HG03558 (cell line): ENCODE measurements around the gene PRPF39.
"Not testable (repeated sequence)": the region's sequence is repeated elsewhere in the genome, so short reads cannot be mapped to it uniquely, and the experiment has no call there.

Experiments used
- ATAC-seq: cut with Tn5 transposase; IDR thresholded peaks from one replicate; pipeline ENCODE4 v1.9.1; 2021; ENCODE audit warnings: moderate number of reproducible peaks; ENCODE audit not compliant: unreplicated experiment; ENCODE audit errors: extremely low read depth

Gene PRPF39

DNA sequence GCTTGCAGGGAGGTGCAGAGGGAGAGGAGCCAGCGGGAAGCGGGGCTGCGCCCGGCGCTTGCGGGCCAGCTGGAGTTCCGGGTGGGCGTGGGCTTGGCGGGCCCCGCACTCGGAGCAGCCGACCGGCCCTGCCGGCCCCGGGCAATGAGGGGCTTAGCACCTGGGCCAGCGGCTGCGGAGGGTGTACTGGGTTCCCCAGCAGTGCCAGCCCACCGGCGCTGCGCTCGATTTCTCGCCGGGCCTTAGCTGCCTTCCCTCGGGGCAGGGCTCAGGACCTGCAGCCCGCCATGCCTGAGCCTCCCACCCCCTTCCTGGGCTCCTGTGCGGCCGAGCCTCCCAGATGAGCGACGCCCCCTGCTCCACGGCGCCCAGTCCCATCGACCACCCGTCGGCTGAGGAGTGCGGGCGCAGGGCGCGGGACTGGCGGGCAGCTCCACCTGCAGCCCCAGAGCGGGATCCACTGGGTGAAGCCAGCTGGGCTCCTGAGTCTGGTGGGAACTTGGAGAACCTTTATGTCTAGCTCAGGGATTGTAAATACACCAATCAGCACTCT, 3.4 kb upstream of the PRPF39 start:
- not testable (repeated sequence) for ATAC-seq

DNA sequence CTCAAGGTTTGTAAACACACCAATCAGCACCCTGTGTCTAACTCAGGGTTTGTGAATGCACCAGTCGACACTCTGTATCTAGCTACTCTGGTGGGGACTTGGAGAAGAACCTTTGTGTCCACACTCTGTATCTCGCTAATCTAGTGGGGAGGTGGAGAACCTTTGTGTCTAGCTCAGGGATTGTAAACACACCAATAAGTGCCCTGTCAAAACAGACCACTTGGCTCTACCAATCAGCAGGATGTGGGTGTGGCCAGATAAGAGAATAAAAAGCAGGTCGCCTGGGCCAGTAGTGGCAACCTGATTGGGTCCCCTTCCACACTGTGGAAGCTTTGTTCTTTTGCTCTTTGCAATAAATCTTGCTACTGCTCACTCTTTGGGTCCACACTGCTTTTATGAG, 2.8 kb upstream of the PRPF39 start:
- ATAC-seq: not testable (repeated sequence)

DNA sequence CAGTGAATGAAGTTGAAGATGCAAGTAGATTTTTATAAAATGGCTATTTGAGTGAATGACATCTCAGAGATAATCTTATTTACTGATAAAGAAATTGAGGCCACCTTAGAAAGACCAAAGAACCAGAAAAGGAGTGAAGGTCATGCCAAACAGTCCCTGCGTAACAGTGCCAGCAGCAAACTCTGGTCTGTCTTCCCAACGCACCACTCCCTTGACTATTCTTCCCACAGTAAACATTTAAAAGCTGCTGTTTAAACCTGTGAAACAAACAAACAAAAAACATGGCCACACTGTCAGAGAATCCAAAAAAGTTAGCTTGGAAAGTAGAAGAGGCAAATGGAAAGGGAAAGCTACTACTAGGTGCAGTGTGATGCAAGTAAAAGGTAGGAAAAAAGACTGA, 1.5 kb upstream of the PRPF39 start:
- ATAC-seq: no peak

DNA sequence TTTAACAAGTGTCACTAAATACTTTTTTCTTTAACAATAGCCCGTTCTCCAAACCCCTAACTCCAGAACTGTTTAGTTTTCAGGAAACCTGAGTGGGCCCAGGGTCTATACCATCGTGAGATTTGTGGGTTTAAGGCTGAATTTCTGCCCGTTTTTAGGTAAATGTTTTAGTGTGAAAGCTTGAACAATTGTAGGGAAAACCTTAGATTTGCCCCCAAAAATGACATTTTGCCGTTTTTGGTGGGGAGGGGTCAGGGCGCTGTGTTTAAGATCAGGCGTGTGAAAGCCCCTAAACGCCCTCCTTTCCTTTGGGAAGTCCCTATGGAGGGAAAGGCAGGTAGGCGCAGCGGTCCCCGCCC, 320 bp upstream of the PRPF39 start:
- no peak for ATAC-seq

DNA sequence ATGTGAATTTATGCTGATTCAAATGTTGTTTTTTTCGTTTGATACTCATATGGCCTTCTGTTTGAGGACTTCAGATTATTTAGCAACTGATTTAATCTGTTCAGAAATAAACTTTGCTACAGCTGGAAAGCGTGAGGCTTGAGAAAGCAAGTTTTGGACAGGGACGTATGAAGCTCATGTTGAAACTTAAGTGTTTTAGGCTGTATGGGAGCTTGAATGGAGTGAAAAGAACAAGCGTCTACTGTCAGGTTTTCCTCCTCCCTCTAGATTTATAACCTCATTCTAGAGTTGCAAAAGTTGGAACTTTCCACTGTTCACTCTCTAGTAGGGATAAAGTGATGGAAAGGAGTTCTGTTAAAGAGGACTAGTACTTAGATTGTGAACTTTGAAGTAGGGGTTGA, 1.0 kb downstream of the PRPF39 start:
- ATAC-seq: no peak

DNA sequence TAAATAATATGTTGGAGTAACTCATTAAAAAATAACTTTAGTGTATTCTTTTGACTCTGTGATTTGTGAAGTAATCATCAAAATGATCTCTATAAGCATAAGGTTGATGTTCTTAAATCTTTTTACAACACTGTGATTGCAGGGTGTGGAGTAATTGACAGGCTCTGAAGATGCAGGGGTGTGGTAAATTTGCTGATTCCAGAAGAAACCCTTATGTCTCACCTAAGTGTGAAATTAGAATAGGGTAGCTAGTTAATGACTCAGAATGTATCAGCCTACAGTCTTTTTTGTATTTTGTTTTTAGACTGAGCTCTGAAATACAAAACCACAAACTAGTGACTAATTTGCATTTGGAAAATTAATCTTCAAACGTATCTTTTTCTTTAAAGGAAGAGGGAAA, 5.9 kb downstream of the PRPF39 start:
- peak; percentile 88 for ATAC-seq

DNA sequence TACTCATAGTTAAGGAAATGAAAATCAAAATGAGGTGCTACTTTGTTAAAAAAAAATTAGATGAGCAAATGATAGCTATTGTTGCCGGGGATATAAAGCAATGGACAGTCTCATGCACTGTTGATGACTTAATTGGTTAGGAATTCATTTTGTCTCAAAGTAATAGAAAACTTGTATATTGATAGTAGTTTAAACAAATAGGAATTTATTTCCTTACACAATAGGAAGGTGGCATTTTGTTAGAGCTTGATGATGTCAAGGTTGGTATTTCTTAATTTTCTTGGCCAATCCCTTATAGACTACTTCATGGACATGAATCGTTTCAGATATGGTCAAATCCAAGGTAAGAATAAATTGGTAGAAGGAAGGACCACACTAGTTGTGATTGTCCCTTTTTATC, 7.8 kb downstream of the PRPF39 start:
- ATAC-seq: no peak

DNA sequence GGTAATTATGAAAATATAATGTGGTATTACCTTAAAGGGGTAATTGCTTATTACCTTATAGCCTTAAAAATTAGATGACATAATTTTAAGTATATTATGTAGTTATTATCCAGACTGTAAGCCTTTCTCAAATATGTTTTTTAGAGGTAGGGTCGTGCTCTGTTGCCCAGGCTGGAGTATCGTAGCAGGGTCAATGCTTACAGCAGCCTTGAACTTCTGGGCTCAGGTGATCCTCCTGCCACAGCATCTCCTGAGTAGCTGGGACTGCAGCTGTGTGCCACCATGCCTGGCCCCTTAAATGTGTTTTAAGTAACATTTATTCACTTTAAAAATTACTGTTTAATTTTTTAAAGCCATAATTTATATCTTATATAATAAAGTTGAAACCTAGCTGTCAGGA, 10.4 kb downstream of the PRPF39 start:
- no peak for ATAC-seq

DNA sequence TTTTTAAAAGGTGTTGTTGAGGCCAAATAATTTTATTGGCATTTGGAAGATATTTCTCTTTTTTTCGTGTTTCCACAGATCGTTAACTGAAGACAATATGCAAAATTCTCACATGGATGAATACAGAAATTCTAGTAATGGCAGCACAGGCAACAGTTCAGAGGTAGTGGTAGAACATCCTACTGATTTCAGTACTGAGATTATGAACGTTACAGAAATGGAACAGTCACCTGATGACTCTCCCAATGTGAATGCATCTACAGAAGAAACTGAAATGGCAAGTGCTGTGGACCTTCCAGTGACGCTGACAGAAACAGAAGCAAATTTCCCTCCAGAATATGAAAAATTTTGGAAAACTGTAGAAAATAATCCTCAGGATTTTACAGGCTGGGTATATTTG, 11.2 kb downstream of the PRPF39 start:
- no peak for ATAC-seq

DNA sequence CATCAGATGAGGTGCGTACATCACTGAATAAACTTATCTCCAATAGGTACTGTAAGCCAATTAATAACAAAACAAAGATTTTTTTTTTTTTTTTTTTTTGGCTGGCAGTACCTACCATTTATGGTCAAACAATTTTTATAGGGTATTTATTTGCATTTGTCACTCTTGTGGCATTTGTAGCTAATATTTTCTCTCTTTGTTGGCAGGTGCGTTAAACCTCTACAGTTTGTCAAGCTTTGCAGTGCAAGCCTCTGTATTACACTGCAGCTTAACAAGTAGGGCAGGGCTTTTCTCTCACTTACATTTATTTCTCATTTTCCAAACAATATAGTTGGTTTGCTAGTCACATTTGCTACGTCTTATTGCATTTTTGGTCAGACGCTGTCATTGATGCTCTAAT, 12.3 kb downstream of the PRPF39 start:
- no peak for ATAC-seq

DNA sequence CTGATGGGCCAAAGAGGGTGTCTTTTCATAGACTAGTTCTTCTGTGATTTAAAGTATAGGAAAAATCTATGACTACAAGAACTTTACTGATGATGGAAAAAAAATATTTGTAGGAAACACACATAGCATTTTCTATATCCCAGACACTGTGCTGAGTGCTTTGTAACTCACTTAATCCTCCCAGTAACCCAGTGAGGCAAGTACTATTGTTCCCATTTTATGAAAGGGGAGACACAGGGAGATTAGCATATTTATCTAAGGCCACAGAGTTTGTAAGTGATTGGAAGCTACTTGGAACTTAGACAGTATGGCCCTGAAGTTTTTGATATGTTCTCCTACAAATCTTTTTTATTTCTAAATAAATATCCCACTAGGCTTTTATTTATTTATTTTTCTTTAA, 19.9 kb downstream of the PRPF39 start:
- no peak for ATAC-seq

DNA sequence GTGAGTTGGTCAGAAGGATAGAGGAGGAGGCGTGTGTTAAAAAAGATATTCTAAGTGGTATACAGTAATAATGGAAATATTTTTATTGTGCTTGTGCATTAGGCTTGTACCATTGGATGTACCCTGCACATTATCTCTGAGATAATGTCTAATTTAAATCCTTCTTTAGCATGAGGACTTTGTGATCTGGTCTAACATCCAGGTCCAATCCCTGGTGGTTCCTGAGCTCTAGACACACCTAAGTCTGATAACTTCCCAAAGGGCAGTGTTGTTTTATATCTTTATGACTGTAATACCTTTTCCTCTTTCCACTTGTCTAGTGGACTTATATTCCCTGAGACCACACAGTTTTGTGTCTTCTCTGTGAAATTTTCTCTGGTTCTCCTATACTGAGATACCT, 20.6 kb downstream of the PRPF39 start:
- ATAC-seq: no peak

DNA sequence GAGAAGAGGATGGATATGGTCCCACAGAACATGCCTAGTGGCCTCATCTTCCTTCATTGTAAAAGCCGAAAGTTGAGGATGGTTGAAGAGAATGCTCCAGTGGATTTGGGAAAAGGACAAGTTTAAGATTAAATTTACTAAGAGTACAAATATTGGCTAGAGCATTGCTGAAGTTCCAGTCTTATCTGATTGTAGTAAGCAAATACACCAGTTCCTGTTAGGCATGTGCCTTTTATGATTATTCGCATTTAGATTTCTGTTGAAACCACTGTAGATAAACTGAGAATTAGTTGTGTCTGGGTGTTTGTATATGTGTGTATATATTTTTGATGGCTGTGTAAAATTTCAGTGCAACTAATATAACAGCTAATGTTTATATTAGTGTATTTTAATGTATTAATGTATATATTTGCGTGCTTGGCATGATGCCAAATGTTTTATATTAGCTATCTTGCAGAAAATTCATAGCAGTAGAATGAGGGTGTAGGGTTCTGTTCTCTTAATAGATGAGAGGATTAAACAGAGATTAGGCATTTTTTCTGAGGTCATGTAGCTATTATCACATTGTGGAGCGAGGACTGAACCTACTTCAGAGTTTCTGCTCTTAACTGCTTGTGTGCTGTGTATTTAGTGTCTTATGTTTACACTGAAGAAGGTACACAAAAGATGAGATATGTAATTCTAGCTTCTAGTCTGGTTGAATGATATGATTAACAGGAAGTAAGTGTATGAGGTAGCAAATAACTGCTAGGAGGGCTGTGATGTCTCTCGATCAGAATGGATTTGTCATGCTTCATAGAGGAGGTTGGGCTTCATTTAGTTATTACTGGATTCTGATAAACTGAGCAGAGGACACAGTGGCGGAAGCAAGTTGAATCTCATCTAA, 29.2 kb downstream of the PRPF39 start:
- ATAC-seq: no peak

DNA sequence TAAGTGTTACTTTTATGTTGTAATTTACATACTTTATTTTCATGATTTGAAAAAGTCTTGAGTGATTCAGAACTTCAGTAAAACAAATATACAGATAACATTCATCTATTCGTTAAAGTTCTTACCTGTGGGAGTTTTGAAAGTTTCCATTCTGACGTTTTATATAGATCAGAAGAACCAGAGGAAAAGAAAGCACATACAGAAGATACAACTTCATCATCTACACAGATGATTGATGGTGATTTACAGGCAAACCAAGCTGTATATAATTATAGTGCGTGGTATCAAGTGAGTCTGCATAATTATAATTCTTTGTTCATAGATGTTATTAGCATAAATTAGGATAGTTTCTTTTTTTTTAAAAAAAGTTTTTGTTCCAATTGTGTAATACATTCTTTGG, 30.4 kb downstream of the PRPF39 start:
- no peak for ATAC-seq

DNA sequence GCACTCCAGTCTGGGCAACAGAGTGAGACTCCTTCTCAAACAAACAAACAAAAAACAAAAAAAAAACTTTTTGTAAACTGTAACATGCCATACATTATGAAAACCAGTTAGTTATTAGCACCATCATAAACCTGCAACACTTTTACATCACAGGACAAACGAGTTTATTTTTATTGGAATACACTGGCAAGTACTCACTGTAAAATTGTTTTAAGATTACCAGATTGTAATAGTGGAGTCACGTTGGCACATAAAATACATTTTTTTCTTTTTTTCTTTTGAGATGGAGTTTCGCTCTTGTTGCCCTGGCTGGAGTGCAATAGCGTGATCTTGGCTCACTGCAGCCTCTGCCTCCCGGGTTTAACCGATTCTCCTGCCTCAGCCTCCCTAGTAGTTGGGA, 34.7 kb downstream of the PRPF39 start:
- ATAC-seq: no peak

DNA sequence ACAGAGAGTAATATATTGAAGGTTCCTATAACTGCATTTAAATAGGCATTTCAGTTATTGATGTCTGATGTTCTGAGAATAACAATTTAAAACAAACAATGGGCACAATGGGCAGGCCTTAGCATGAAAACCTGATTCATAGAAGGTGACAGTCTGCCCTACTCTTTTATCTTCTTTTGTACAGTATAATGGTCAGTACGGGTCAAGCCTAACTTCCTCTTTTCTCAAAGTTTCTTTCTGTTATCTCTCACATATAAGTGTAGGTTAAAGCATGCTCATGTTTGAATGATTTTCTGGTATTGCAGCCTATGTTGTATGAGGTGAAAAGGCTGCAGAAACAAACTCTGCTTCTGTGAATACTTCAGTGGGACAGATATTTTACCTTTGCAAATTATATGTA, 36.2 kb downstream of the PRPF39 start:
- ATAC-seq: no peak

DNA sequence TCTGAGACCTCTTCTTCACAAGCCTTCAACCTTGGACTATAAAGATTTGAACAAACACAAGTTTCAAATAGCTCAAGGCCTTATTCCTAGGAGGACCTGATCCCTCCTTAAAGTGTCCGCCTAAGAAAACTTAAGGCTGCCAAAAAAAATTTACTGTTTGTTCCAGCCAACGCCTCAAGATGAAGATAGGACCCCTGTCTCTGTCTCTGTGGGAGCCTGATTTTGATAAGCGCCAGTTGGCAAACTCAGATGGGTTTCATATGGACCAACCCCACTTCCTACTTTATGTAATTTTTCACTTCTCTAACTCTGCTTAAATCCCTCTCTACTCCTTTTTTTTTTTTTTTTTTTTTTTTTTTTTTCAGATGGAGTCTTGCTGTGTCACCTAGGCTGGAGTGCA, 39.4 kb downstream of the PRPF39 start:
- no peak for ATAC-seq

DNA sequence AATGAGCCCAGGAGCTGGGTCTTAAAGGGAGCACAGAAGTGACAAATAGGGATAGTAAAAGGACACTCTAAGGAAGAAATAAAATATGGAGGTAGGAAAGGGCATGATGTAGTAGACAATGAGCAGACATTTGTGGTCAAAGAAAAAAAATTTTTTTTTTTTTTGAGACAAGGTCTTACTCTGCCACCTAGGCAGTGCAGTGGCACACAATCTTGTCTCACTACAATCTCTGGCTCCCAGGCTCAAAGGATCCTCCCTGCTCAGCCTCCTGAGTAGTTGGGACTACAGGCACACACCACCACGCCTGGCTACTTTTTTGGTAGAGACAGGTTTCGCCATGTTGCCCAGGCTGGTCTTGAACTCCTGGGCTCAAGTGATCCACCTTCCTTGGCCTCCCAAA, 41.8 kb downstream of the PRPF39 start:
- ATAC-seq: no peak

DNA sequence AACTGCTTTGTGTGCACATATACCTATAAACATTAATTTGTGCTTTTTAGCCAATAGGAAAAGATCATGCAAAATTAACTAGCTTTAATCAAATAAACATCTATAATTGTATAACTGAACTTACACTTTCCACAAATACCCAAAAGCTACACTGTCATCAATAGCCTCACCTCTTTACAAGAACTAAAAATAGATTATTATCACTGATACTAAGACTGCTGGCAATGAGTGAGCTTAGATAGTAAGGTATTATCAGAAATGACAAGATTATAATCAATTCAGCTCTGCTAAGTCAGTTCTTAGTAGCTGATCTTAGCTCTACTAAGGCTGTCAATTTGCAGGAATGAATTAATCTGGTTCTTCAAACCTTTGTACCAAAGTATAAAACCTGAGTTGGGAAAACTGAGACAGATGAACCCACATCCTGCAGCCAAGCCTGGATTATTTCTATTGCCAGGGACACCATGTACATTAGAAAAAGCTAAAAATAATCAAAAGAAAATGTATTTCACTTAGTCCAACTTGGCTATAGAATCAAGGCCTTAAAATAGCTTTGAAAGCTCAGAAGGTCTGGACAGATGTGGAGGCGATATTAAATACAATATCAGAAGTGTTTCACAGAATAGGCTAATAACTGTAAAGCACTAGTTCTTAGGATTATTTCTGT, 45.2 kb downstream of the PRPF39 start:
- no peak for ATAC-seq

DNA sequence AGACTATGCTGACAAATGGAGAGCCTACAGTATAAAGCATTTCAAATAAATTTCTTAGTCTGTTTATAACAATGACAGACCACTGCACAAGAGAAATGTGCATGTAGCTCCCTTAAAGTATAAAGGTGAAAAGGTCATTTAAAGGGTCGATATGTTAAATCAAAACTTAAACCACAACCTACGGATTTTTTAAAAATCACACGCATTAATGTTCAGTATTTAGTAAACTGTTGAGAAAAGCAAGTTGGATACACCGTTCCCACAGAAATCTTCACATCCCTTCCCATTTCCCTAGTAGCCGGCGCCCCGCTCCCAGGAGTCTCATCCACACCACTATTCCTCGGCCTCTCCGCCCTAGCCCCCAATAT, 49.8 kb downstream of the PRPF39 start:
- no peak for ATAC-seq

DNA sequence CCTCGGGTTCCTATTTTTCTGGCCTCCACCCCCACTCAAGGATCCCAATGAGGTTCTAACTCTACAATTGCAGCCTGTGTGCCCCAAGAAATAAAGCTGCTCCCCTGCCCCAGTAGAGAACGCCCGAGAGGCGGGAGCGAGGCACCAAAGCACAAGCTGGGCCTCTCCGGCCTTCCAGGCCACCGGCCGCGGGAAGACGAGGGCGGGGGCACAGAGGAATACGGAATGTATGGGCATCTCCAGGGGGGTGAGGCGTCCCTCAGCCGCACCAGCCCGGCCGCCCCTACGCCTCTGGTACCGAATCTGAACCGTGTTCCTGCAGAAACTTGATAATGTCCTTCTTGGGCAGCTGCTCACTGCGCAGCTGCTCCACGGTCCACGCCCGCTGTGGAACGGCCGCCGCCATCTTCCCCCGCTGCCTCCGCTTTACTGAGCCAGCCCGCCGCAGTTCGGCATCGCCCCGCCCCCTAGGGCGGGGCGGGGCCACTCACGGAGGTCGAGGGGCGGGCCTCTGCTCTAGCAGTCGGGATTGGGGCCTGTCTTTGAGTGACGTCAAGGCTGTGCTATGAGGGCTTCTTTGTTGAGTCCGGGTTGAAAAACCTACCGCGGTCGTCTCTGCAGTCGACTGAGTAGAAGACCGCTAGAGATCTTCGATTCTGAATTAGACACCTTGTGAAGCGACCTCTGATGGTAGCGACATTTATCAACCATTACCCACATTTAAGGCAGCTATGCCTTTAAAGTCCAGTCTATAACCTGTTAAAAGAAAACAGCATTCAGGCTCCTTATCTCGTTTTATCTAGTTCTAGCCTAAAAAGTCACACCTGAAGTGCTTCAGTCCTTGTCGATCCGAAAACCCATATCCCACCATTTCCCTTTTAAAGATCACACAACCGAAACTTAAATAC, 50.4 kb downstream of the PRPF39 start, which contains the start of gene FKBP3:
Gene FKBP3, minus strand, starts transcription at position 431 of the 908 bp plus-strand sequence. Its CDS starts 25 bp downstream, at position 406.
- peak; percentile 70 for ATAC-seq
